HG02870 (cell line): Measurements from ENCODE around the gene KCNJ4.
"Not testable (repeated sequence)": the region's sequence is repeated elsewhere in the genome, so short reads cannot be mapped to it uniquely, and the experiment has no call there.

Experiments
- ATAC-seq: cut with Tn5 transposase; IDR thresholded peaks from one replicate; pipeline ENCODE4 v1.9.1; 2021; ENCODE audit warnings: mild to moderate bottlenecking, moderate library complexity; ENCODE audit not compliant: unreplicated experiment

The KCNJ4 gene

DNA sequence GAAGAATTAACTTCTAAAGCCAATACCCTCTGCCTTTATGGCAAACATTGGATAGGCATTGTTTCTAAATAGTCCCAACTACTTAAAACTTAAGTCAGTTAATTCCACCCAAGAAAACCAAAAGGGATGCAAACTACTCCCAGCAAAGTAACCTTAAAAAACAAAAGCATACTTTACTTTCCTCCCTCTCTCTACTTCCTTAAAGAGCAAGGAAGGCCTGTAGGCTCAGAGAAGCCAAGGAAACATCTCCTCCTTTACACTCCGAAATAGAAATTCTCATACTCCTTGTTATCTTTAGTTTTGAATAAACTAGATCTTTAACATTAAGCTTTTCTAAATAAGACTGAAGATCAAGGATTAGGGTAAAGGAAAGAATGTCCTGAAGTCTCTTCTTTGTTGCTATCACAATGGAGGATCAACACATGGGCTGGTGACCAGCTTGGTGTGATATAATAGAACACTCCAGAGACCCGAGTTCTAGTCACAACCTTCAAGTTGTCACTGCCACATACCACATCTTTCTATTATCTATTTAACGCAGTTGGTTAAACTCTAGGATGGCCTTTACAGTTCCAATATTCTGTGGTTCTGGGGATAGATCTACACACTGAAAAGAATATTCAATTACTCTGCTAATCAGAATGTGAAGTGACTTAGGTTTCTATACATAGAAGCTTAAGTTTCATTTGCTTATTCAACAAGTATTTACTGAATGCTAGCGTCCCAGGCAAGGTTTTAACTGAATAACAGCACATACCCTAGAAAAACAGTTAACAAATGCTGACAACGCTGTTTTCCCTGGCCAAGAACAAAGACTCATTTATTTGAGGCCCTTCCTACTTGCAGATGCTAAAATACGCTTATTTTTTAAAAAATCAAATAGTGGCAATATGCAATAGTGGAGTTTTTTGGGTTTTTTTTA is 66.2 kb downstream of the KCNJ4 start:
- ATAC-seq, result not testable (repeated sequence)

DNA sequence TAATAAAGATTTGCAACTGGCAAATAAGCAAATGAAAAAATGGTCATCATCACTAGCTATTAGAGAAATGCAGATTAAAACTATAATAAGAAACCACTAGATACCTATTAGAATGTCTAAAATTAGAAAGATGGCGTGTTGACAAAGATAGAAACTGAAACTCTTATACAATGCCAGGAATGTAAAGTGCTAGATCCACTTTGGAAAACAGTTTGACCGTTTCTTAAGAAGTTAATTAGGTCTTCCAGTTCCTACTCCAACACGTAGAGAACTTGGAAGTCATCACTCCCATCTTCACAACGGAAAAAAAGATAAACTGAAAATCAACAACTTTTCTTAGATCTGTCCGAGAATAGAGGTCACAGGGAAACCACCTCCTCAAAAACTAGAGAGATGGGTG is 68.1 kb downstream of the KCNJ4 start:
- not testable (repeated sequence) for ATAC-seq

DNA sequence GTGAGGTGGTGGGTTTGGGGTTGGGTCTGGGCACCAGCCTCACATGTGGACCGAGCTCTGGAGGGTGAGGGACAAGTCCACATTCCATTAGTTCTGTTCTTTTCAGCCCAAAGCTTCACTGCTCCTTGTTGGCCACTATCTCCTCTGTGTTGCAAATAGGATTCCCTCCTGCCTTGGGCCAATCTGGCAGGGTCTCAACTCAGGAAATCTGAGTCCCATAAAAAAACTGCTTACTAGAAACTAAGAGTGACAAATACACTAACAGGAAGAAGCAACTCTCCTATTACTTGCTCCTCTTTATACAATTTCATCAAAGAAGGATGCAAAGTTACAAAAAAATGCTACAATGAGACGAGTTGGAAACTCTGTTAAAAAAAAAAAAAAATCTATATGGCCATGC is 71.6 kb downstream of the KCNJ4 start:
- ATAC-seq, result no peak

DNA sequence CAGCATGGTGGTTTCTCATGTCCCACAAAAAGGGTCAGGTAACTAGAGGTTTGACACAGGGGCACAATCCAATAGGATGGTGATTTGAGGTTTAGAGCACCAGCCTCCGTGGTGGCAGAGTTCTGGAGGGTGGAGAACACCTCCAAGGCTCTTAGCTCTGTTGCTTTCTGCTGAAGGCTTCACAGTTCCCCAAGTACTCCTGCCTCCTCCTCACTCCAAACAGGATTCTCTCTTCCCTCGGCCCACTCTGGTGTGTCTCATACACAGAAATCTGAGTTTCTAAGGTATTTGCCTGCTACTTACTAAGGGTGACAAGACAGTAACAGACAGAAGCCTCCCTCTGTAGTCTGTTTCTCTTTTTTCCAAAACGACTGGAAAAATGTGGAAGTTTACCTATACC is 73.6 kb downstream of the KCNJ4 start:
- not testable (repeated sequence) for ATAC-seq
